B cell (primary cell): ENCODE measurements around the gene ANAPC2. TPM values are rescaled to one million over a fixed set of nuclear protein-coding genes. Genes with fewer than 3 reads are reported as not detected.
A peak's percentile ranks its signal among the peaks of the same experiment; 100 is the strongest.

Experiments
- ATAC-seq: fragments of 200-7000 bp; cut with Tn5 transposase; one replicate; pipeline ENCODE4 v1.10.0; 2021; ENCODE audit warnings: low read depth, mild to moderate bottlenecking, moderate number of reproducible peaks, moderate library complexity
- CTCF ChIA-PET: fragments of 350-600 bp; sonication (Branson Sonifier 250); formaldehyde crosslinking; loops from one replicate; lab custom pipeline; 2021; ENCODE audit warnings: antibody characterized with exemption, inconsistent platforms; lab: Charles Lee
- POLR2A ChIA-PET: fragments of 350-600 bp; sonication (Branson Sonifier 250); formaldehyde crosslinking; loops from one replicate; lab custom pipeline; 2021; ENCODE audit warnings: antibody characterized with exemption; lab: Charles Lee
- DNase-seq: peaks from one replicate; pipeline ENCODE4 v3.0.0; 2013
- H2AFZ ChIP-seq: 2 replicates; pipeline ENCODE4 v1.6.1; 2012; ENCODE audit warnings: mild to moderate bottlenecking, low read depth, low read length; ENCODE audit not compliant: insufficient read depth, poor library complexity, severe bottlenecking
- H3K27ac ChIP-seq, 2 donors: 1 replicate in 1 of 2; 2 replicates in 1 of 2; pipeline ENCODE4 v1.5.1; 2012 to 2013; ENCODE audit warnings: low read length in 2 of 2, mild to moderate bottlenecking in 2 of 2, moderate library complexity in 1 of 2
- H3K27me3 ChIP-seq, 4 experiments: fragments of 200-600 bp in 1 of 4; sonication (generic) in 1 of 4; replicated peaks in 1 of 4; 1 replicate in 2 of 4; 2 replicates in 2 of 4; pipeline versions ENCODE4 v1.6.1 to v1.7.0; 2013 to 2016; ENCODE audit warnings: low read length in 3 of 4, mild to moderate bottlenecking in 2 of 4, mixed read lengths in 1 of 4, moderate library complexity in 1 of 4; ENCODE audit not compliant: insufficient read depth in 4 of 4, control insufficient read depth in 3 of 4; ENCODE audit errors: control extremely low read depth in 1 of 4
- H3K36me3 ChIP-seq, 2 experiments: replicated peaks in 1 of 2; 1 replicate in 1 of 2; 2 replicates in 1 of 2; pipeline versions ENCODE4 v1.6.1 to v1.7.1; 2013; ENCODE audit warnings: low read length in 1 of 2; ENCODE audit not compliant: insufficient read depth in 2 of 2, control insufficient read depth in 1 of 2; ENCODE audit errors: control extremely low read depth in 1 of 2, extremely low read depth in 1 of 2
- H3K4me1 ChIP-seq, 2 donors: fragments of 200-600 bp in 1 of 2; sonication (generic) in 1 of 2; 1 replicate in 1 of 2; 2 replicates in 1 of 2; pipeline versions ENCODE4 v1.5.1 to v1.6.1; 2013 to 2017; ENCODE audit warnings: low read length in 2 of 2; ENCODE audit not compliant: control insufficient read depth in 2 of 2, insufficient read depth in 2 of 2
- H3K4me2 ChIP-seq: replicated peaks from 2 replicates; pipeline ENCODE3; 2012; ENCODE audit warnings: mild to moderate bottlenecking, low read depth, low read length; ENCODE audit not compliant: poor library complexity, severe bottlenecking
- H3K4me3 ChIP-seq, 5 experiments: fragments of 200-600 bp in 1 of 5; sonication (generic) in 1 of 5; 1 replicate in 3 of 5; 2 replicates in 2 of 5; pipeline versions ENCODE4 v1.5.1 to v1.7.0; 2011 to 2016; ENCODE audit warnings: low read length in 4 of 5, mild to moderate bottlenecking in 4 of 5, low read depth in 2 of 5, control low read depth in 1 of 5, moderate library complexity in 1 of 5; ENCODE audit not compliant: insufficient read depth in 1 of 5; ENCODE audit errors: control extremely low read depth in 1 of 5, extremely low read depth in 1 of 5
- H3K79me2 ChIP-seq: fragments of 200-600 bp; sonication (generic); one replicate; pipeline ENCODE4 v1.6.0; 2016; ENCODE audit warnings: low read length; ENCODE audit not compliant: control insufficient read depth, insufficient read depth
- H3K9ac ChIP-seq: fragments of 200-600 bp; sonication (generic); 2 replicates; pipeline ENCODE4 v1.6.1; 2017; ENCODE audit warnings: mild to moderate bottlenecking, low read length, moderate library complexity
- H3K9me3 ChIP-seq, 3 donors: one replicate each; pipeline versions ENCODE4 v1.6.1 to v1.7.1; 2013; ENCODE audit warnings: low read length in 2 of 3; ENCODE audit not compliant: control insufficient read depth in 2 of 3, insufficient read depth in 1 of 3; ENCODE audit errors: control extremely low read depth in 1 of 3
- H4K20me1 ChIP-seq: 2 replicates; pipeline ENCODE4 v1.6.0; 2012; ENCODE audit warnings: mild to moderate bottlenecking, low read length; ENCODE audit not compliant: insufficient read depth, control insufficient read depth, poor library complexity, severe bottlenecking
- H3K27ac Mint-ChIP-seq: one replicate; pipeline ENCODE4 v1.8.0; 2021; ENCODE audit warnings: mixed read lengths
- H3K27me3 Mint-ChIP-seq: one replicate; pipeline ENCODE4 v1.8.0; 2021; ENCODE audit warnings: mixed read lengths
- H3K4me1 Mint-ChIP-seq: one replicate; pipeline ENCODE4 v1.8.0; 2021; ENCODE audit warnings: mixed read lengths
- H3K4me3 Mint-ChIP-seq: one replicate; pipeline ENCODE4 v1.8.0; 2021; ENCODE audit warnings: mixed read lengths
- H3K9me3 Mint-ChIP-seq: one replicate; pipeline ENCODE4 v1.8.0; 2022; ENCODE audit warnings: mixed read lengths; ENCODE audit not compliant: insufficient read depth
- CTCF ChIP-seq: fragments of 200-600 bp; IDR thresholded peaks from one replicate; pipeline ENCODE4 v1.8.0; 2022; ENCODE audit warnings: antibody characterized with exemption, mild to moderate bottlenecking
- EZH2 ChIP-seq: IDR thresholded peaks from 2 replicates; pipeline ENCODE4 v1.6.1; 2012; ENCODE audit warnings: borderline replicate concordance, low read depth, mild to moderate bottlenecking, moderate library complexity, low read length; ENCODE audit not compliant: insufficient read depth, poor library complexity, severe bottlenecking
- WGBS: methylation state at CpG from one replicate; pipeline ENCODE4 v1.1.5; 2013; ENCODE audit warnings: missing lambda C conversion rate; ENCODE audit not compliant: insufficient coverage; 5-methylcytosine and 5-hydroxymethylcytosine counted together
- intact Hi-C: fragments of 100-400 bp; cut with micrococcal nuclease; formaldehyde crosslinking; loops from one replicate; pipeline ENCODE4 v1.10.0; 2022
- polyA plus RNA-seq: library from polyadenylated mRNA; depleted of rRNA; stranded (reverse); fragments of >200 nt; gene quantifications from 2 replicates; pipeline ENCODE4 v1.2.3, GENCODE V29; 2012
- total RNA-seq, 2 donors: library from RNA; stranded (reverse); fragments of 120-200 nt in 1 of 2; gene quantifications; 1 replicate in 1 of 2; 2 replicates in 1 of 2; pipeline versions ENCODE4 v1.2.3 to v1.2.4, GENCODE V29; 2013 to 2022

ANAPC2 gene
- total and polyA plus RNA-seq, 2 donors (not counting 1 experiment from before 2014, with no cell fraction given) = 121 to 127 TPM

- 69% methylated on average over 17 of the region's 17 CpGs for WGBS
- Histone ChIP-seq H4K20me1 (peaks cover 14% of the 10 kb centered on the region), H3K4me2 (no peak overlapping the region), H3K4me3 (no peak overlapping the region), H3K9ac (no peak overlapping the region), H3K27me3 (peaks cover 0 to 18% (median 5%) of the 10 kb centered on the region in 4 experiments), H3K79me2 (no peaks in the 10 kb centered on the region), H2AFZ (no peak overlapping the region), H3K4me1 (peaks cover 7 to 9% of the 10 kb centered on the region in 2 donors), H3K9me3 (peaks cover 0 to under 1% (median 0%) of the 10 kb centered on the region in 3 donors), H3K27ac (no peak overlapping the region), H3K36me3 (peaks cover 0 to 34% of the 10 kb centered on the region in 2 experiments)
- peak; percentile 50 for DNase-seq
- Mint-ChIP-seq H3K4me3 (no peak overlapping the region), H3K27me3 (no peaks in the 10 kb centered on the region), H3K27ac (no peak overlapping the region), H3K4me1 (peaks cover 6% of the 10 kb centered on the region), H3K9me3 (no peaks in the 10 kb centered on the region)
- ChIA-PET CTCF (interaction anchor here (0.9 to 2.1 kb wide), 6 partner anchors 12 to 62 kb away, joined by 3 to 6 read pairs (median 4); partner anchors contain the start of genes ANAPC2, RNF224 and SSNA1), POLR2A (interaction anchor here (0.5 to 0.6 kb wide), 2 partner anchors 14 to 25 kb away, joined by 3 to 4 read pairs; no protein-coding TSS in a partner anchor)
- intact Hi-C loops = no loop called here
- peak; percentile 60 for ATAC-seq
- TF ChIP-seq EZH2 (no peak), CTCF (peak; percentile 48)
Measured at GRCh38 chr9:137176302-137177182, 11.8 kb downstream of the ANAPC2 start.
